GM18858 (cell line): ENCODE results near the gene DNPH1.

Experiments used
- ATAC-seq: cut with Tn5 transposase; IDR thresholded peaks from one replicate; pipeline ENCODE4 v1.9.1; 2021; ENCODE audit not compliant: unreplicated experiment

The DNPH1 gene

GRCh38 chr6:43263314-43264178, 34.3 kb upstream of the DNPH1 start:
- no peak for ATAC-seq

- no peak for ATAC-seq
These were observed 33.6 kb upstream of the DNPH1 start for GRCh38 chr6:43262780-43263313.

DNA sequence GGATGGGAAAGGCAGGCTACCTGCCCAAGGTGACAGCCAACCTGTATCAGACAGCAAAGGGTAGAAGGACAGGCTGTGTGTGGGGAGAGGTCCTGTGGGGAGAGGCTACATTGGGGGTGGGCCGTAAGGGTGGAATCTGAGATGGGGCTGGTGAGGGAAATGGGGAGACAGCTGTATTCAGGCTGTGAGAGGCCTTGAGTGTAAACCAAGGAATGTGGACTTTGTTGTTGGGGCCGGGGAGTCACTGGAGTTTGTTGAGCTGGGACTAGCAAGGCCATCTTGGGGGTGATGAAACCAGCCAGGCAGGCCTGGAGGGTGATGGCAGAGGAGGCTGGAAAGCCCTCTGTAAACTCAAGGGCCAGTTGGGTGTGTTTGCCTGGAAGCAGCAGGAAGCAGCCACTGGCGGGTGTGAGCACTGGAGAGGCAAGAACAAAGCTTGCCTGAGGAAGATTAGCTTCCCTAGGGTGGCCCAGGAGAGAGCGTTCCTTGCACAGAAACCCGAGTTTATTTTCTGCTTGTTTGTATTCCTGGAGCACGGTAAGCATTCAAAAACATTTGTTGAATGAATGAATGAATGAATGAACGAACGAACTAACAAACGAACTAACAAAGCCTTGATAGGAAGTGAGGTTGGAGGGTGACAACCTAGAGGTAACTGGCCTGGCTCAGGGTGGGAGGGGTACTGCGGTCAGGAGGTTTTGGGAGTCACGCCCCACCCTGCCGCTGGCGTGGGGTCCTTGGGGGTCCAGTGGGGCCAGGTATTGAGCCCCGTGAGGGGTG, 32.9 kb upstream of the DNPH1 start:
- no peak for ATAC-seq

DNA sequence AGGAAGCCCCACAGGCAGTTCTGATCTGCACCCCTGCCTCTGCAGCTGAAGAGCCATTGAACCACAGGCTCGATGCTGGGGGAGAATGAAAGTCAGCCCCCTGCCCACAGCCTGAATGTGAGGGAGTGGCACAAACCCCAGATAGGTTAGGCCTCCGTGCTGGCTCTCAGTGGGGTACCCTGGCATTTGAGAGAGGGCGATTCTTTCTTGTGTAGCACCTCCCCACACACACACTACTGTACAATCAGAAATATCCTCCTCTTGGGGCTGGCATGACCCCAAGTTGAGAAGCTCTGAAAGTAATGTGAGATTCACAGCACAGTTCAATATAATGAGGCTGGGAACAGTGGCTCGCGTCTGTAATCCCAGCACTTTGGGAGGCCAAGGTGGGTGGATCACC, 31.9 kb upstream of the DNPH1 start:
- no peak for ATAC-seq

DNA sequence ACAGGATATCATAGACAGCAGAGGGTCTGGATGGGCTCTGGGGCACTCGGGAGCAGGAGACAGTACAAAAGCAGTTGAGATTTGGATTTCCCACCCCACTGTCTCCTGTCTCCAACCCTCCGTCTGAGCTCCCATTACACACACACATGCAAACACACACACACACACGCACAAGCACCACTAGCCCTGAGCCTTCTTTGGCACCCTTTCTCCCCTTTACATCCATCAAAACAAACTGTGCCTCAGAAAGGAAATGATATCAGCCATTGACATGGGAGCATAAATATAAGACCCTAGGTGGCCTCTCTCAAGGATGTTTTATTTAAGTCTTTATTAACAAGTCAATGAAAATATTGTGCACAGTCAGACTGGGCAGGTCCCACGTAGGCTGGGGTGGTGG, 31.5 kb upstream of the DNPH1 start:
- no peak for ATAC-seq

DNA sequence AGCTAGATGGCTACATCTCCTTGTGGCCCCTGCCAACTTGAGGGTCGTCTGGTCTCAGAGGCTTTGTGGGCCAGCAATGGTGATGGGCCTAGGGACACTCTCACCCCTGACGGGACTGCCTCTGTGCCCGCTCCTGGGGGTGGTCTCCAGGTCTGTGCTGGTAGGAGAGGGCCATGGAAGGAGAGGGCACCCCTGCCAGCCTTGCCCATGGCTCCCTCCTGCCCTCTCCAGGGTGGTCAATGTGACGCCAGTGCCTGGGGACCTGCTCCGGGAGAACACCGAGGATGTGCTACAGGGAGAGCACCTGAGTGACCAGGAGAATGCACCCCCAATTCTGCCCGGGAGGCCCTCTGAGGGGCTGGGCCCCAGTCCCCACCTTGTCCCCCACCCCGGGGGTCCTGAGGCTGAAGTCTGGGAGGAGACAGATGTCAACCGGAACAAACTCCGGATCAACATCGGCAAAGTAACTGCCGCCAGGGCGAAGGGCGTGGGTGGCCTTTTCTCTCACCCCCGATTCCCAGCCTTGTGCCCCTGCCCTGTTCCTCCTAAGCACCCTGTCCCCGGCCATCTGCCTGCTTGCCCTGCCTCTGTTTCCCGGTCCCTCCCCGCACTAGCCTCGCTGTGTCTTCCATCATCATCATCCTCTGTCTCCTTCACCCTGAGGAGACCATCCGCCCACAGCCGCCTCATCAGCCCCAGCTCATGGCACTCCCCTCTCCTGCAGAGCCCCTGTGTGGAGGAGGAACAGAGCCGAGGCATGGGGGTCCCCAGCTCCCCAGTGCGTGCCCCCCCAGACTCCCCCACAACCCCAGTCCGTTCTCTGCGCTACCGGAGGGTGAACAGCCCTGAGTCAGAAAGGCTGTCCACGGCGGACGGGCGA, 29.8 kb upstream of the DNPH1 start:
- ATAC-seq: no peak

DNA sequence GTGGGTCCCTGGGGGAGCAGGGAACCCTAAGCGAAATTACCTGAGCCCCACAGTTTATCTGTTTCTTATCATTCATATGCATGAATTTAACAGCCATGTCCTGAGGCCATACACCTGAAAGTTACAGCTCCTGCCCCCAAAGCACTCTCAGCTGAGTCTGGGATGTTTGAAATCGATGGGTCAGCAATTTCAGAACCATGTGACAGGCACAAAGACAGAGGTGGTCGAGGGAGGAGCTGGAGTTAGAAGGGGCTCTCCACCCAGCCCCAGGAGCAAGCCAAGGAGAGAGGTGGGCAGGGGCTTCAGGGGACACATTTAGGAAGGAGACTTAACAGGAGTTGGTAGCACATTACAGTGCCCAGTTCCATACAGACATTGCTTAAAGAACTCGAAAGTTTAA, 28.9 kb upstream of the DNPH1 start:
- ATAC-seq: no peak

DNA sequence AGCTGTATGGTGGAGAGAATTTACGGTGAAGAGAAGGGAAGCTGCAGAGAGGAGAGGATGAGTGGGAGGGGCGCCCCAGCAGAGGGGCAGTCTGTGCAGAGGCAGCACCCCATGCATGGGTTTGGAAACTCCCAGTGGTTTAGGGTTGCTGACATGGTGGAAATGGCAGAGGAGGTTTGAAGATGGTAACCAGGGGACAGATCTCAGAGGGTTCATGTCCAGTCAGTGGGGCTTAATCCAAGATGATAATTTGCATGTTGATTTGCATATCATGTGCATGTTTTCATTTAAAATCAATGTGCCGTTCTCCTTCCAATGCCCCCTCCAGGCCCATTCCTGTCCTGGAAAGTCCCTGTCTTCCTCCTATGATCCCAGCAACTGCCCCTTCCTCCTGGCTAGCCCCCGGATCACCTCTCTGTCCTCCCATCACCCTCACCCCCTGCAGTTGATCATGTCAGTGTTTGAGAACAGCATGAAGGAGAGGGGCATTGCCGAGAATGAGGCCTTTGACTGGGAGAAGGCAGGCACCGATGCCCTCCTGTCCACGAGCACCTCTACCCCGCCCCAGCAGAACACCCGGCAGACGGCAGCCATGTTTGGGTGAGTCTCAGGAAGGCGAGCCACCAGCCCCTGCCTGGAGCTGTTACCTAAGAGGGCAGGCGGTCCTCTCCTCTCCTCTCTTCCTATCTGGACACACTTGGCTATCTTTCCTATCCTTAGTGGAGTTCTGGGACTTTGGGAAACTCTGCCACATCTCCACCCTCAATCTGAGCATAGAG, 28.3 kb upstream of the DNPH1 start:
- ATAC-seq: no peak

- ATAC-seq: no peak
These were observed 27.5 kb upstream of the DNPH1 start for GRCh38 chr6:43256670-43257366.

DNA sequence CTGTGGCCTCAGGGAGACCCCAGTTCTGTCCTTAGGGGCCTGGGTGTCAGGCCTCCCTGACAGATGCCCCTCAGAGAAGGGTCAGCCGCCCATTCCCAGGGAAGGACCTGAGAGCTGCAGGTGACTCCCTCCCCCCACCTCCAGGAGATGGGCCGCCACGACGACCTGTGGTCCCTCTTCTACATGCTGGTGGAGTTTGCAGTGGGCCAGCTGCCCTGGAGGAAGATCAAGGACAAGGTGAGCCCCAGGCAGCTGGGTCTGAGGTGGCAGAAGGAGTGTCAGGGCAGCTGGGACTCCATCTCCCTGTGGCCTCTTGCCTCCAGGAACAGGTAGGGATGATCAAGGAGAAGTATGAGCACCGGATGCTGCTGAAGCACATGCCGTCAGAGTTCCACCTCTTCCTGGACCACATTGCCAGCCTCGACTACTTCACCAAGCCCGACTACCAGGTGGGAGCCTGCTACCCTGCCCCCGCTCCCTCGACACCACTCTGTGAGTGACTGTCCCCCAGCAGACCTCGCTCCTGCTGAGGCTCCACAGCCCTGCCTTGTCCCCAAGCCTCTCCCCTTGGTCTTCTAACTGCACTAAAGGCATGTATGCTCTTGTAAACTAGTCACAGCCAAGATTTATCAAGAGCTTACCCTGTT, 26.2 kb upstream of the DNPH1 start:
- ATAC-seq: no peak

DNA sequence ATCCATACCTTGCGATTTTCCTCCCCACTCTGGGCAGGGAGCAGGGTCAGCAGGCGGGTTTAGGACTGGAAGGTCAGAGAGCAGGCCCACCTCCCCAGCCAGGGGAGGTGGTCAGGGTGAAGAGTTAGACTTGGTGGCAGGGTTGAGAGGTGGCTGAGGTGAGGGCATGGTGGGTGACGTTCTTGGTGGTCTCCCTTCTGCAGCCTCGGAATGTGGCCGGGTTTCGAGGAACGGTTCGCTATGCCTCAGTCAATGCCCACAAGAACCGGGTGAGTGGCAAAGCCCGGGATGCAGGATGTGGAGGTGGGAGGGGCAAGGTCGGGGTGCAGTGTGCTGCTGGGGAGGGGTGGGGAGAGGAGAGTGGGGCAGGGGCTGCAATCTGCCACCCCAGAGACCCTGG, 25.6 kb upstream of the DNPH1 start:
- ATAC-seq: no peak

DNA sequence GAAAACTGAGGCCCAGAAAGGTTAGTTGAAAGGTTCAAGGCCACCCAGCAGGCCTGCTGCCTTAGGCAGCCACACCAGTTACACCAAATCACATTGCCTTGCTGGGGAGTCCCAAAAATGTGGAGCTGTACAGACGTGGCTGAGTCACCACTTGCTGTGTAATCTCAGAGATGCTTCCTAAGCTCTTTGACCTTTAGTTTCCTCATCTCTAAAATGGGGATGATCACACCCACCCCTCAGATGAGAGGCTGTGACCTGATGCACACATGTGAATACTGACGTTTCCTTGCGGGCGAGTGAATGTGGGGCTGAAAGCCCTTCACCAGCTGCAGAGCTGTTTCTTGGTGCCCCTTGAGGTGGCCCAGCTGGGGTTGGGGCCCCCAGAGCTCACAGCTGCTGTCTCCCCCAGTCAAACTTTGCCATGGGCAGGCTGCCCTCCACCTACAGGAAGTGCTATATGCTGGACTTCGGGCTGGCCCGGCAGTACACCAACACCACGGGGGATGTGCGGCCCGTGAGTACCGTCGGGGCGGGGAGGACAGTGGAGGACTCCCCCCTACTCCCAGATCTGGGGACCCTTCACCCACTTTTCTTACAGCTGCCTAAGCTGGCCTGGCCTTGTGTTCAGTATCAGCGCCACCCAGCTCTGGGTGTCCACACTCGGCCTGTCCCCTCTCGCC, 25.0 kb upstream of the DNPH1 start:
- ATAC-seq: no peak

DNA sequence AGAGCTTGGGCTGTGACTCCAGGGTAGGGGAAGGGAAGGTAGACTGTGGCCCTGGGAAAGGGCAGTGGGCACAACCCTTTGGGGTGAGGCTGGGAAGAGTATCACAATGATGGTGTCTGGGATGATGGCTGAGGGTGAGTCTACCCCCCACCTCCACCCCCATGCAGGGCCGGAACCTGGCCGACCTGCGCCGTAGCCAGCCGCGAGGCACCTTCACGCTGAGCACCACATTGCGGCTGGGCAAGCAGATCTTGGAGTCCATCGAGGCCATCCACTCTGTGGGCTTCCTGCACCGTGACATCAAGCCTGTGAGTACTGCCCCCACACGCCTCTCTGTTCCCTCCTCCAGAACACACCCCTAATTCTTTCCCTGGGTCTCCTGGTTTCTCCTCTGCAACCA, 24.1 kb upstream of the DNPH1 start:
- no peak for ATAC-seq

DNA sequence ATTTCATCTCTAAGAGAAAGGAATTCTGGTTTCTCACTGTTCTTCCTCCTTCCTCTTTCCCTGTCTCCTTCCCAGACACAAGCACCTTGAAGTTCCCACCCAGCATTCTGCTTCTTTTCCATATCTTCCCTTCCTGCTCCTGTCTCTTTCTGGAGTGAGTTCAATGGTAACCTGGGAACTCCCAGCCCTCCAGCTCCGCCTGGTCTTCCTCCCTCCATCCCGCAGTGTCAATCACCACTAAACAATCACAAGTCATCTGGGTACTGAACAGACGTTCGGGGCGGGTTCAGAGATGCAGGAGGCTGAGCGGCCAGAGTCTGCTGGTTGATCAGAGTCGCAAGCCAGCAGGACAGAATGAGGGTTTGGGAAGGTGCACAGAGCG, 21.7 kb upstream of the DNPH1 start:
- ATAC-seq: no peak

- no peak for ATAC-seq
These were observed 19.5 kb upstream of the DNPH1 start for GRCh38 chr6:43248791-43249190.

DNA sequence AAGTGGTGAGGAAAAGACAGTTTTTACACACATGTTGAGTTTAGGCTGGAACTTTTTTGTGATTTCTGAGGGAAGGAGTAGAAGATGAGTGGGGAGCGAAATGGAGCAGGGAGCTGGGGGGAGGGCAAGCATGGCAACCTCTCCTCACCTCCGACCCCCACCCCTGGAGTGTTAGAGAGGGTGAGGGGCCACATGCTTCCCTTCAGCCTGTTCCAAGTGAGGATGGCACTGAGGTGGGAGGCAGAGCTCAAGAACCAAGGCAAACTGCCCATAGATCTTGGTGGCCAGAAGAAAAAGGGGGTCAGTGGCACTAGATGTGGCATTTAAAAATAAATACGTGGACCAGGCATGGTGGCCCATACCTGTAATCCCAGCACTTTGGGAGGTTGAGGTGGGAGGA, 18.8 kb upstream of the DNPH1 start:
- no peak for ATAC-seq

DNA sequence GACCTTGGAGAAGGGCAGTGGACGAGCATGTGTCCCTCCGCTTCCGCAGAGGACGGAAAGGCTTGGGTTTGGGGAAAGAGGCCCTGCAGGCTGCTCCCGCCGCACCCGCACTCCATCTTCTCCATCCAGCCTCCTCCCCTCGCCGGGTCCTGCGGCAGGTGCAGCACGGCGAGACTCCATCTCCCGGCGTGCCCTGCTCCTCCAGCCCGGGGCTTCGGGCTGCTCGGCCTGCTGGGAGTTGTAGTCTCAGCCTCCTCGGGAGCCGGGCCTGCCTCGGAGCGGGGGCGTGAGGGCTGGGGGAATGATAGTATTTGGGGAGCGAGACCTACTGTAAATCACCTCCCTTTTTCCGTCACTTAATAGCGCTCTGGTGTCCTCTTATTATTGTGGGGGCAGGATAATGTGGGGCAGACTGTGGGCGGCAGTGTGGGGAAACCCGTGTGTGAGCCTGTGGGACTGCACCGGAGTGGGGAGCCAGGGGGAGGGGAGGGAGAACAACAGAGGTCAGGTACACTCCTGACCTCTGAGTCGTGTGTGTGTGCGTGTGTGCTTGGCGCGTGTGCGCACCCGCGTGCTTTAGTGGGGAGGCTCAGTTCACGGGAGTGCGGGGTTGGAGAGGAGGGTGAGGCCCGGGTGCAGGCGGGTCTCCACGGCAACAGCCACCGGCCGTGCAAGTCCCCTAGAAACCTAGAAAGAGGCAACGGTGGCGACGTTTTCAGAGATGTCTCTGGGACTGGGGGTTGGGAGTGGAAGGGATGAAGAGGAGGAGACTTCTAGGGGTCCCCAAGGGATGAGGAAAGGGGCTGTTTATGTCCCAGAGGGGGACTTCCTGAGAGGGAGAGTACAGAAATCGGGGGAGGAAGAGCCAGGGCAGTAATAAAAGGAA, 18.1 kb upstream of the DNPH1 start:
- ATAC-seq: peak; percentile 77
